ENCODE results near the gene PCNX1. TPM values are rescaled to one million over a fixed set of nuclear protein-coding genes. Genes with fewer than 3 reads are reported as not detected.
A peak's percentile ranks its signal among the peaks of the same experiment; 100 is the strongest.

PCNX1 gene
- total and polyA plus RNA-seq, 2 of the 4 experiments (the other 2 are of a cell fraction), result 15.0 to 43.7 TPM

GRCh38 chr14:71062581-71063303 is 155.5 kb downstream of the PCNX1 start:
- Histone ChIP-seq H3K79me1 (ENCODE audit: low read depth in 1 of 2, low read length in 2 of 2) (peaks cover 17 to 21% of the 10 kb centered on the region in 2 experiments; a peak in 3 of 4 replicates), H3K4me2 (ENCODE audit: low read depth, low read length) (no peak overlapping the region), H3K36me3 (ENCODE audit: control insufficient read depth, insufficient read depth, low read length) (peaks cover 16% of the 10 kb centered on the region), H3K27ac (ENCODE audit: insufficient read depth, low read length) (no peak overlapping the region), H4K5ac (ENCODE audit: low read depth, low read length) (no peak overlapping the region), H3K18ac (ENCODE audit: low read depth, low read length) (no peak overlapping the region), H2BK20ac (ENCODE audit: low read depth, low read length) (no peak overlapping the region), H4K8ac (ENCODE audit: low read depth in 2 of 2, low read length in 2 of 2) (no peak overlapping the region), H3K9ac (ENCODE audit: low read depth, low read length) (no peak overlapping the region), H2AFZ (replicated peaks; ENCODE audit: low read length, poor library complexity) (no peak overlapping the region), H4K20me1 (ENCODE audit: insufficient read depth, low read length) (no peaks in the 10 kb centered on the region), H3K56ac (ENCODE audit: extremely low read depth, insufficient read depth, low read length) (no peak overlapping the region), H2BK120ac (ENCODE audit: low read depth, low read length) (no peak overlapping the region), H3K4me3 (ENCODE audit: insufficient read depth, low read depth, low read length) (no peak overlapping the region), H3K23ac (ENCODE audit: low read depth, low read length) (no peak overlapping the region), H2AK9ac (replicated peaks; ENCODE audit: low read depth, low read length, poor library complexity) (no peak overlapping the region), H3K27me3 (ENCODE audit: control insufficient read depth, insufficient read depth, low read length) (no peaks in the 10 kb centered on the region), H3K4ac (ENCODE audit: low read depth, low read length) (no peak overlapping the region), H3K9me1 (ENCODE audit: insufficient read depth, low read length) (peaks cover 5% of the 10 kb centered on the region; the same call in 1 of the 2 replicates), H3K4me1 (ENCODE audit: control insufficient read depth, insufficient read depth, low read length) (peaks cover 10% of the 10 kb centered on the region), H4K91ac (ENCODE audit: insufficient read depth, low read depth, low read length) (no peak overlapping the region), H3K9me3 (ENCODE audit: control insufficient read depth, insufficient read depth, low read length) (no peaks in the 10 kb centered on the region), H3K14ac (replicated peaks; ENCODE audit: low read depth, low read length) (no peak overlapping the region), H2BK5ac (ENCODE audit: low read depth, low read length, poor library complexity, severe bottlenecking) (peak overlapping the region; percentile 36), H2AK5ac (ENCODE audit: low read depth, low read length) (no peak overlapping the region), H2BK15ac (ENCODE audit: low read depth, low read length) (no peak overlapping the region)
- DNase-seq, result peak; percentile 45
- intact Hi-C loops (cut with micrococcal nuclease), result no loop called here
- no TSS peak for BruUV-seq (replicated peaks)
- TF ChIP-seq CEBPB (IDR thresholded peaks at IDR 0.05; ENCODE audit: low read depth, low read length), result 0 out of 2 replicates have a peak, but pooled peaks have one; percentile 37
- no peak for TF ChIP-seq CHD1 (IDR thresholded peaks at IDR 0.05; ENCODE audit: low read depth, low read length)
- peak; percentile 24 for ATAC-seq (ENCODE audit: low read depth)
- CTCF ChIA-PET, result interaction anchor here (0.9 kb wide), 1 partner anchor 13 kb away, joined by 5 read pairs; no protein-coding TSS in a partner anchor
- 100% methylated on average over 1 of the region's 5 CpGs; no CpG with 5 or more reads in 1 of the 2 experiments for WGBS, 2 experiments (ENCODE audit: extremely low coverage in 2 of 2, insufficient read length in 1 of 2)
- dilution Hi-C loops (cut with HindIII; ENCODE audit: low sequenced_read_pairs, unreplicated experiment), result no loop called here
- POLR2A ChIA-PET (ENCODE audit: unreplicated experiment), result no interaction called here
- in situ Hi-C loops (cut with MboI; ENCODE audit: low sequenced_read_pairs), result no loop called here
